ENCODE results near the gene GDPD3. TPM values are rescaled to one million over a fixed set of nuclear protein-coding genes. Genes with fewer than 3 reads are reported as not detected.

The GDPD3 gene
- total and polyA plus RNA-seq, 9 of the 15 experiments (the other 6 are each of a cell fraction or from before 2014, with no cell fraction given), result 0.47 to 3.9 (median 1.1) TPM

DNA sequence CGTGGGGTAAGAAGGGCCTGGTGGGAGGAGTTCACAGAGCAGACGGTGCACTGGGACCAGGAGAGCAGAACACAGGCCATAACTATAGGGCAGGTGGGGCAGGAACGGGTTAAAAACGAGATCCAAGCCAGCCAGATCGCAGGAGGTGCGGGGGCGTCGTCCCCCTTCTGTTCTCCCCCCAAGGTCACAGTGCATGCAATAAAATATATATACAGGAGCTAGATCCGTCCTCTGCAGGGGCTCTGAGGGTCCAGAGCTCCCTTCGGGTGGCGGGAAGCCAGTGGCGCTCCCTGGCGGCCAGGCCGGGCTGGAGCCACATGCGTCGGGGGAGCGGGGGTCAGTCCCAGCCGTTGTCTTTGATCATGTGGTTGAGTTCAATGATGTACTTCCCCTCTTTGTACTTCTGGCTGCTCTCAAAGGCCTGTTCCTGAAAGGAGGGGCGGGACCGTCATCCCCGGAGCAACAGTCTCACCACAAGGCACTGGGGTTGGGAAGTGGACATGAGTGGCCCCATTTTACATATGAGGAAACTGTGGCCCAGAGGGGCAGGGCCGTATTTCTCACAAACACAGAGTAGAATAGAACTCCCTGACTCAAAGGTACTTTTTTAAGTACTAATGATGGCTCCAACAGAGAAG lies 20.8 kb downstream of the GDPD3 start (continued):
- TF ChIP-seq TBP (optimal IDR thresholded peaks at IDR 0.05; ENCODE audit: low read depth, low read length) (peak; percentile 87), KLF13 (tag; IDR thresholded peaks at IDR 0.05; ENCODE audit: borderline replicate concordance, low read depth) (peak; percentile 82), SMARCE1 (IDR thresholded peaks at IDR 0.05) (0 out of 2 replicates have a peak, but pooled peaks have one; percentile 54), SNRNP70 (optimal IDR thresholded peaks at IDR 0.05; ENCODE audit: low read depth, low read length) (no peak), NFE2 (IDR thresholded peaks at IDR 0.05; ENCODE audit: low read depth) (0 out of 2 replicates have a peak, but pooled peaks have one; percentile 15), RCOR1 (IDR thresholded peaks at IDR 0.05; ENCODE audit: borderline replicate concordance in 1 of 2, low read depth in 2 of 2, low read length in 2 of 2) (peak; percentile 58 to 82), NBN (IDR thresholded peaks at IDR 0.05; ENCODE audit: low read depth) (peak; percentile 59), HDAC1 (IDR thresholded peaks at IDR 0.05) (peak; percentile 6 to 56; a peak in 1 of 4 replicates)
- TF ChIP-seq, protein P1, sequence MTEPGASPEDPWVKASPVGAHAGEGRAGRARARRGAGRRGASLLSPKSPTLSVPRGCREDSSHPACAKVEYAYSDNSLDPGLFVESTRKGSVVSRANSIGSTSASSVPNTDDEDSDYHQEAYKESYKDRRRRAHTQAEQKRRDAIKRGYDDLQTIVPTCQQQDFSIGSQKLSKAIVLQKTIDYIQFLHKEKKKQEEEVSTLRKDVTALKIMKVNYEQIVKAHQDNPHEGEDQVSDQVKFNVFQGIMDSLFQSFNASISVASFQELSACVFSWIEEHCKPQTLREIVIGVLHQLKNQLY (CRISPR knock-in tag; conservative IDR thresholded peaks at IDR 0.05), result no peak
- TF ChIP-seq, protein P2, sequence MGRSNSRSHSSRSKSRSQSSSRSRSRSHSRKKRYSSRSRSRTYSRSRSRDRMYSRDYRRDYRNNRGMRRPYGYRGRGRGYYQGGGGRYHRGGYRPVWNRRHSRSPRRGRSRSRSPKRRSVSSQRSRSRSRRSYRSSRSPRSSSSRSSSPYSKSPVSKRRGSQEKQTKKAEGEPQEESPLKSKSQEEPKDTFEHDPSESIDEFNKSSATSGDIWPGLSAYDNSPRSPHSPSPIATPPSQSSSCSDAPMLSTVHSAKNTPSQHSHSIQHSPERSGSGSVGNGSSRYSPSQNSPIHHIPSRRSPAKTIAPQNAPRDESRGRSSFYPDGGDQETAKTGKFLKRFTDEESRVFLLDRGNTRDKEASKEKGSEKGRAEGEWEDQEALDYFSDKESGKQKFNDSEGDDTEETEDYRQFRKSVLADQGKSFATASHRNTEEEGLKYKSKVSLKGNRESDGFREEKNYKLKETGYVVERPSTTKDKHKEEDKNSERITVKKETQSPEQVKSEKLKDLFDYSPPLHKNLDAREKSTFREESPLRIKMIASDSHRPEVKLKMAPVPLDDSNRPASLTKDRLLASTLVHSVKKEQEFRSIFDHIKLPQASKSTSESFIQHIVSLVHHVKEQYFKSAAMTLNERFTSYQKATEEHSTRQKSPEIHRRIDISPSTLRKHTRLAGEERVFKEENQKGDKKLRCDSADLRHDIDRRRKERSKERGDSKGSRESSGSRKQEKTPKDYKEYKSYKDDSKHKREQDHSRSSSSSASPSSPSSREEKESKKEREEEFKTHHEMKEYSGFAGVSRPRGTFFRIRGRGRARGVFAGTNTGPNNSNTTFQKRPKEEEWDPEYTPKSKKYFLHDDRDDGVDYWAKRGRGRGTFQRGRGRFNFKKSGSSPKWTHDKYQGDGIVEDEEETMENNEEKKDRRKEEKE (IDR thresholded peaks at IDR 0.05; ENCODE audit: borderline replicate concordance in 1 of 2, control insufficient read depth in 1 of 2, low read depth in 2 of 2, low read length in 1 of 2), result no peak
- TF ChIP-seq, protein P3, sequence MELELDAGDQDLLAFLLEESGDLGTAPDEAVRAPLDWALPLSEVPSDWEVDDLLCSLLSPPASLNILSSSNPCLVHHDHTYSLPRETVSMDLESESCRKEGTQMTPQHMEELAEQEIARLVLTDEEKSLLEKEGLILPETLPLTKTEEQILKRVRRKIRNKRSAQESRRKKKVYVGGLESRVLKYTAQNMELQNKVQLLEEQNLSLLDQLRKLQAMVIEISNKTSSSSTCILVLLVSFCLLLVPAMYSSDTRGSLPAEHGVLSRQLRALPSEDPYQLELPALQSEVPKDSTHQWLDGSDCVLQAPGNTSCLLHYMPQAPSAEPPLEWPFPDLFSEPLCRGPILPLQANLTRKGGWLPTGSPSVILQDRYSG (tag; conservative IDR thresholded peaks at IDR 0.05; ENCODE audit: low read depth), result peak; percentile 94
- TF ChIP-seq, protein P4, sequence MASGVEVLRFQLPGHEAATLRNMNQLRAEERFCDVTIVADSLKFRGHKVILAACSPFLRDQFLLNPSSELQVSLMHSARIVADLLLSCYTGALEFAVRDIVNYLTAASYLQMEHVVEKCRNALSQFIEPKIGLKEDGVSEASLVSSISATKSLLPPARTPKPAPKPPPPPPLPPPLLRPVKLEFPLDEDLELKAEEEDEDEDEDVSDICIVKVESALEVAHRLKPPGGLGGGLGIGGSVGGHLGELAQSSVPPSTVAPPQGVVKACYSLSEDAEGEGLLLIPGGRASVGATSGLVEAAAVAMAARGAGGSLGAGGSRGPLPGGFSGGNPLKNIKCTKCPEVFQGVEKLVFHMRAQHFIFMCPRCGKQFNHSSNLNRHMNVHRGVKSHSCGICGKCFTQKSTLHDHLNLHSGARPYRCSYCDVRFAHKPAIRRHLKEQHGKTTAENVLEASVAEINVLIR (CRISPR knock-in tag; IDR thresholded peaks at IDR 0.05), result peak; percentile 84
- TF ChIP-seq, protein P5, sequence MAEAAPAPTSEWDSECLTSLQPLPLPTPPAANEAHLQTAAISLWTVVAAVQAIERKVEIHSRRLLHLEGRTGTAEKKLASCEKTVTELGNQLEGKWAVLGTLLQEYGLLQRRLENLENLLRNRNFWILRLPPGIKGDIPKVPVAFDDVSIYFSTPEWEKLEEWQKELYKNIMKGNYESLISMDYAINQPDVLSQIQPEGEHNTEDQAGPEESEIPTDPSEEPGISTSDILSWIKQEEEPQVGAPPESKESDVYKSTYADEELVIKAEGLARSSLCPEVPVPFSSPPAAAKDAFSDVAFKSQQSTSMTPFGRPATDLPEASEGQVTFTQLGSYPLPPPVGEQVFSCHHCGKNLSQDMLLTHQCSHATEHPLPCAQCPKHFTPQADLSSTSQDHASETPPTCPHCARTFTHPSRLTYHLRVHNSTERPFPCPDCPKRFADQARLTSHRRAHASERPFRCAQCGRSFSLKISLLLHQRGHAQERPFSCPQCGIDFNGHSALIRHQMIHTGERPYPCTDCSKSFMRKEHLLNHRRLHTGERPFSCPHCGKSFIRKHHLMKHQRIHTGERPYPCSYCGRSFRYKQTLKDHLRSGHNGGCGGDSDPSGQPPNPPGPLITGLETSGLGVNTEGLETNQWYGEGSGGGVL (CRISPR knock-in tag; IDR thresholded peaks at IDR 0.05), result peak; percentile 67
- TF ChIP-seq, protein P6, sequence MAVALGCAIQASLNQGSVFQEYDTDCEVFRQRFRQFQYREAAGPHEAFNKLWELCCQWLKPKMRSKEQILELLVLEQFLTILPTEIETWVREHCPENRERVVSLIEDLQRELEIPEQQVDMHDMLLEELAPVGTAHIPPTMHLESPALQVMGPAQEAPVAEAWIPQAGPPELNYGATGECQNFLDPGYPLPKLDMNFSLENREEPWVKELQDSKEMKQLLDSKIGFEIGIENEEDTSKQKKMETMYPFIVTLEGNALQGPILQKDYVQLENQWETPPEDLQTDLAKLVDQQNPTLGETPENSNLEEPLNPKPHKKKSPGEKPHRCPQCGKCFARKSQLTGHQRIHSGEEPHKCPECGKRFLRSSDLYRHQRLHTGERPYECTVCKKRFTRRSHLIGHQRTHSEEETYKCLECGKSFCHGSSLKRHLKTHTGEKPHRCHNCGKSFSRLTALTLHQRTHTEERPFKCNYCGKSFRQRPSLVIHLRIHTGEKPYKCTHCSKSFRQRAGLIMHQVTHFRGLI (CRISPR knock-in tag; IDR thresholded peaks at IDR 0.05), result peak; percentile 96
- TF ChIP-seq, protein P7, sequence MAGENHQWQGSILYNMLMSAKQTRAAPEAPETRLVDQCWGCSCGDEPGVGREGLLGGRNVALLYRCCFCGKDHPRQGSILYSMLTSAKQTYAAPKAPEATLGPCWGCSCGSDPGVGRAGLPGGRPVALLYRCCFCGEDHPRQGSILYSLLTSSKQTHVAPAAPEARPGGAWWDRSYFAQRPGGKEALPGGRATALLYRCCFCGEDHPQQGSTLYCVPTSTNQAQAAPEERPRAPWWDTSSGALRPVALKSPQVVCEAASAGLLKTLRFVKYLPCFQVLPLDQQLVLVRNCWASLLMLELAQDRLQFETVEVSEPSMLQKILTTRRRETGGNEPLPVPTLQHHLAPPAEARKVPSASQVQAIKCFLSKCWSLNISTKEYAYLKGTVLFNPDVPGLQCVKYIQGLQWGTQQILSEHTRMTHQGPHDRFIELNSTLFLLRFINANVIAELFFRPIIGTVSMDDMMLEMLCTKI (IDR thresholded peaks at IDR 0.05; ENCODE audit: partially characterized antibody), result no peak

All from K562 (cell line).